ENCODE data around the gene POLG2. TPM values are rescaled to one million over a fixed set of nuclear protein-coding genes. Genes with fewer than 3 reads are reported as not detected.
"Not testable (repeated sequence)": the region's sequence is repeated elsewhere in the genome, so short reads cannot be mapped to it uniquely, and the experiment has no call there.

POLG2 gene
- total RNA-seq, 2 experiments from 2014 or later: 36.6 to 37.5 TPM

DNA sequence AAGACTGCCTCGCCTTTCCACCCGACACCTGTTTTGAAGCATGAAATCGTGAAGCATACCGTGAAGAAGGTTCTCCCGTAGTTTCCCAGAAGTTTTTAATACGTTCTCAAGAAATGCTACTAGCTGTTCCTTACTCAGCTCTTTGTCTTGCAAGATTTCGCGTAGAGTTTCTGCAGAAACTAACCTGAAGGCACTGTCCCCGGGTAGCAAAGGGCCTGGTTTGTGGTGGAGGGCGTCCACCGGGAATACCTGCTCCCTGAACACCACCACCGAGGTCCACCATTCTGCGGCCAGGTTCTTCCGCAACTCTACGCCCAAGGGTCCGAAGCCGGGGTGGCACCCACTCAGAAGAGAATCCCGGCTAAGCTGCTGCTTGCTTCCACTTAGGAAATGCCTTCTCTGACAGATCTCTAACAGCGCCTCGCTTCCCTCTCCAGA is 487 bp downstream of the POLG2 start:
- Mint-ChIP-seq H3K9me3 (no peaks in the 10 kb centered on the region), H3K27ac (peak overlapping the region; percentile 98), H3K27me3 (no peaks in the 10 kb centered on the region), H3K4me1 (peaks cover 74% of the 10 kb centered on the region), H3K36me3 (ENCODE audit: low read depth) (peaks cover 63% of the 10 kb centered on the region), H3K4me3 (peak overlapping the region; percentile 99)
- DNase-seq: no peak
- ChIA-PET POLR2A (interaction anchor here (0.6 to 1.5 kb wide), 4 partner anchors 9 to 93 kb away, joined by 3 to 15 read pairs (median 6); partner anchors contain the start of genes CEP95 and DDX5), CTCF (interaction anchor here (0.6 to 2.0 kb wide), 6 partner anchors 9 to 996 kb away, joined by 3 to 13 read pairs (median 4); partner anchors contain the start of genes CEP95, DDX5 and PRR29)

DNA sequence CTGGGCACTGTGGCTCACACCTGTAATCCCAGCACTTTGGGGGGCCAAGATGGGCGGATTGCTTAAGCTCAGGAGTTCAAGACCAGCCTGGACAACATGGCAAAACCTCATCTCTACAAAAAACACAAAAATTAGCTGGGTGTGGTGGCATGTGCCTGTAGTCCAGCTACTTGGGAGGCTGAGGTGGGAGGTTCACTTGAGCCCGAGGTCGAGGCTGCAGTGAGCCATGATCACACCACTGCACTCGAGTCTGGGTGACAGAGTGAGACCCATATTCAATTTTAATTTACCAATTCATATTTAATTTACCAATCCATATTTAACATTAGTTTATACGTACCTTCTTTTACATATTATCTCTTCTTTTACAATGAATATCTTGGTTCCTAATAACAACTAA is 1.6 kb downstream of the POLG2 start:
- H3K9me3 Mint-ChIP-seq, DNase-seq, H3K27ac Mint-ChIP-seq, H3K27me3 Mint-ChIP-seq: not testable (repeated sequence)
- ChIA-PET CTCF (interaction anchor here (2.0 kb wide), 1 partner anchor 75 kb away, joined by 13 read pairs; no protein-coding TSS in a partner anchor), POLR2A (interaction anchor here (0.6 to 1.5 kb wide), 2 partner anchors 75 to 415 kb away, joined by 4 read pairs; no protein-coding TSS in a partner anchor)
- Mint-ChIP-seq H3K4me3 (peak overlapping the region; percentile 99), H3K4me1 (peaks cover 67% of the 10 kb centered on the region), H3K36me3 (ENCODE audit: low read depth) (peaks cover 59% of the 10 kb centered on the region)

DNA sequence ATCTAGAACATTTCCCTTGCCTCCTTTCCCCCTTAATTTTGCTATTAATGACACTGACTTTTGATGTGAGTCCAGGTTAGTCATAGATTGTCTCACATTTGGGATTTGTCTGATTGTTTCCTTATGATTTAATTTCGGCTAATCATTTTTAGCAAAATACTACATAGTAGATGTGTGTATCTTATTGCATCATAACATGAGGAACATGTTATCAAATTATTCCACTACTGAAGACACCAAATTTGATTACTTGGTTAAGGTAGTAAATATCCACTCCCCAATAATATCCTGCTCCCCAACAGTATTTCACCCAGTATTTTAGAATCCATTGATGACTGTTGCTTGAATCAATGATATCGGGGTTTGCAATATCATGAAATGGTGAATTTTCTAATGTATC is 2.7 kb downstream of the POLG2 start:
- H3K36me3 Mint-ChIP-seq (ENCODE audit: low read depth): peaks cover 52% of the 10 kb centered on the region
- no peaks in the 10 kb centered on the region for H3K9me3 Mint-ChIP-seq
- peak overlapping the region; percentile 99 for H3K4me3 Mint-ChIP-seq
- peaks cover 57% of the 10 kb centered on the region for H3K4me1 Mint-ChIP-seq
- H3K27ac Mint-ChIP-seq: peak overlapping the region; percentile 62
- ChIA-PET CTCF (interaction anchor here (1.0 to 1.2 kb wide), 2 partner anchors 14 to 75 kb away, joined by 4 to 5 read pairs; no protein-coding TSS in a partner anchor), POLR2A (no interaction called here)
- no peaks in the 10 kb centered on the region for H3K27me3 Mint-ChIP-seq
- DNase-seq: no peak

DNA sequence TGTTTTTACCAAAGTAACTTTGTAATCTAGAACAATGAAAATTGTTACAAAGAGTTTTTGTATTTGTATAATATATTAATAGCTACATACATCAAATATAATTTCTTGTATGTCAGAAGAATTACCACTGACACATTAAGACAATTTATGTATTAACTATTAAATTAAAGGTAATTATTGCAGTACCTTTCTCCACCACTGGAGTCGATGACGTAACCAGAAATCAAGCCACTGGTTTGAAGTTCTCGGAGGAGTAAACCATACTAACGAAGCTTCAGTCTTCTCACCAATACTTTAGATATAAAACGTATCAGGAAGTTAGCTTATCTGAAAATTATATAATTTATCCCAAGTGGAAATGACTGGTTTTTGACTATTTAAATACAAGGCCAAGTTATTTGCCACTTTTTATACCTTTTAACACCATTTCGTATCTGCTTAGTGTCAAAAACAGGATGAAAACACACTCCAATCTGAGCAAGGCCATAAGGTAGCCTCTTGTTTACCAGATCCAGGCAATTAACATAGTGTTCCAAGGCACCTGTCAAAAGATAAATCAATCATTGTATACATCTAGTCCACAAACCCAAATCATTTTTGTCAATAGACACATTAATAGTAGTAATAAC is 4.3 kb downstream of the POLG2 start:
- H3K27ac Mint-ChIP-seq: peak overlapping the region; percentile 57
- no peaks in the 10 kb centered on the region for H3K9me3 Mint-ChIP-seq
- peaks cover 45% of the 10 kb centered on the region for H3K36me3 Mint-ChIP-seq (ENCODE audit: low read depth)
- H3K4me3 Mint-ChIP-seq: no peak overlapping the region
- peaks cover 43% of the 10 kb centered on the region for H3K4me1 Mint-ChIP-seq
- peak; percentile 50 for DNase-seq
- H3K27me3 Mint-ChIP-seq: no peaks in the 10 kb centered on the region
- CTCF ChIA-PET: interaction anchor here (0.7 to 5.7 kb wide), 16 partner anchors 9 to 590 kb away, joined by 3 to 73 read pairs (median 3); partner anchors contain the start of genes CEP95 and DDX5
- POLR2A ChIA-PET: interaction anchor here (0.6 kb wide), 1 partner anchor 10 kb away, joined by 3 read pairs; no protein-coding TSS in a partner anchor

DNA sequence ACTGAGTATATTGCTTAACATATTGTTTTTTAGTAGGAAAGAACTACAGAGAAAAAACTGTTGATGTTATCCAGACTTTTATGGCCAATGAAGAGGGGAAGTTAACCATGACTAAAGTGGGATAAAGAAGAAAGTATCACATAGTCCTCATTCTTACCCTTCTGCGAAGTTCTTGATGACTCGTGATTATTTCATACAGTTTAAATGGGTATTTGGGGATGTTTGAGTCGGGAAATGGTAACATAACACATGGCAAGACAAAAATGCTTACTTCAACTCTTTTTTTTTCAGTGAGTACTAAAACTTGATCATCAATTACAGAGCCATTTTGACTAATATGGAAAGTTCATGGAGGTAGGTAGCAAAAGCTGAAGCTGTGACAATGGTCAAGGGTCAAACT is 4.9 kb downstream of the POLG2 start:
- peaks cover 42% of the 10 kb centered on the region for H3K36me3 Mint-ChIP-seq (ENCODE audit: low read depth)
- no peak for DNase-seq
- POLR2A ChIA-PET: no interaction called here
- H3K27me3 Mint-ChIP-seq: no peaks in the 10 kb centered on the region
- no peak overlapping the region for H3K27ac Mint-ChIP-seq
- peaks cover 37% of the 10 kb centered on the region for H3K4me1 Mint-ChIP-seq
- no peak overlapping the region for H3K4me3 Mint-ChIP-seq
- H3K9me3 Mint-ChIP-seq: no peaks in the 10 kb centered on the region
- CTCF ChIA-PET: interaction anchor here (0.7 to 5.7 kb wide), 13 partner anchors 8 to 226 kb away, joined by 3 to 73 read pairs (median 3); partner anchors contain the start of genes CEP95 and DDX5

DNA sequence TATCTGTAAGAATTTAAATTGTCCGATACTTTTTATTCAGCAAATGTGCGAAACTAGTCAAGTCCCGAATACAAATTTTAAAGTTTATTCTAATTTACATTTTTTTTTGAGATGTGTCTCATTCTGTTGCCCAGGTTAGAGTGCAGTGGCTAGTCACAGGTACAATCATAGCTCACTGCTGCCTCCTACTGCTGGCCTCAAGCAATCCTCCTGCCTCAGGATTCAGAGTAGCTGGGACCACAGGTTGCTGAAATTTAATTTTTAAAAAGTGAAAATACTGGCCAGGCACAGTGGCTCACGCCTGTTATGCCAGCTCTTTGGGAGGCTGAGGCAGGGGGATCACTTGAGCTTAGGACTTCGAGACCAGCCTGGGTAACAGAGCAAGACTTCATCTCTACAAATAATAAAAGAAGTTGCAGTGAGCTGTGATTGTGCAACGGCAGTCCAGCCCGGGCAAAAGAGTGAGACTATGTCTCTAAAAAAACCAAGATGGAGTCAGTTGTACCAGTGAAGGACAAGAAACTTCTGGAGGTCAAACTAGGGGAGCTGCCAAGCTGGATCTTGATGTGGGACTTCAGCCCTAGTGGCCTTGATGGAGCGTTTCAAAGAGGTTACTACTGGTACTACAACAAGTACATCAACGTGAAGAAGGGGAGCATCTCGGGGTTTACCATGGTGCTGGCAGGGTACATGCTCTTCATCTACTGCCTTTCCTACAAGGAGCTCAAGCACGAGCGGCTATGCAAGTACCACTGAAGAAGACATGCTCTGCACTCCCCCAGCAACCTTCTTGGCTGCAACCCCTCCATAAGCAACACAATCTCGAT is 5.6 kb downstream of the POLG2 start:
- H3K27ac Mint-ChIP-seq: no peak overlapping the region
- peaks cover 37% of the 10 kb centered on the region for H3K4me1 Mint-ChIP-seq
- DNase-seq: peak; percentile 75
- no peak overlapping the region for H3K4me3 Mint-ChIP-seq
- no peaks in the 10 kb centered on the region for H3K9me3 Mint-ChIP-seq
- H3K36me3 Mint-ChIP-seq (ENCODE audit: low read depth): peaks cover 40% of the 10 kb centered on the region
- POLR2A ChIA-PET: interaction anchor here (0.8 kb wide), 1 partner anchor 70 kb away, joined by 4 read pairs; no protein-coding TSS in a partner anchor
- CTCF ChIA-PET: interaction anchor here (0.6 to 5.7 kb wide), 27 partner anchors 9 to 227 kb away, joined by 3 to 73 read pairs (median 4); partner anchors contain the start of genes CEP95 and DDX5
- no peaks in the 10 kb centered on the region for H3K27me3 Mint-ChIP-seq

DNA sequence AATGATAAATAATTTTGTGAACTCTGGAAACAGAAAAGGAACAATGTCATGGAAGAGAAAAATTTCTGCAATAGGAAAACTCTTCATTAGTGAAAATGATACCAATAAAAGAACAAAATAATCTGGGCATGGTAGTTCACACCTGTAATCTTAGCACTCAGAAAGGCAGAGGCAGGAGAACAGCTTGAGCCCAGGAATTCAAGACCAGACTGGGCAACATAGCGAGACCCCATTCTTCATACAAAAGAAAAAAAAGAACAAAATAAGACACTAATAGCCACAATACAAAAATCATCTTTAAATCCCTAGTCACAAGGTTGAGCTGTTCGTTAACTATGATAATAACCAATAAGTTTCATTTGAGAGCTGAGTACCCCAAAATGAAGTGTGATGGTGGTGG is 8.6 kb downstream of the POLG2 start:
- ChIA-PET POLR2A (no interaction called here), CTCF (interaction anchor here (5.7 kb wide), 1 partner anchor 69 kb away, joined by 73 read pairs; no protein-coding TSS in a partner anchor)
- Mint-ChIP-seq H3K27me3 (no peaks in the 10 kb centered on the region), H3K36me3 (ENCODE audit: low read depth) (peaks cover 47% of the 10 kb centered on the region), H3K9me3 (no peaks in the 10 kb centered on the region), H3K4me3 (no peak overlapping the region), H3K4me1 (peaks cover 25% of the 10 kb centered on the region), H3K27ac (no peak overlapping the region)
- no peak for DNase-seq

DNA sequence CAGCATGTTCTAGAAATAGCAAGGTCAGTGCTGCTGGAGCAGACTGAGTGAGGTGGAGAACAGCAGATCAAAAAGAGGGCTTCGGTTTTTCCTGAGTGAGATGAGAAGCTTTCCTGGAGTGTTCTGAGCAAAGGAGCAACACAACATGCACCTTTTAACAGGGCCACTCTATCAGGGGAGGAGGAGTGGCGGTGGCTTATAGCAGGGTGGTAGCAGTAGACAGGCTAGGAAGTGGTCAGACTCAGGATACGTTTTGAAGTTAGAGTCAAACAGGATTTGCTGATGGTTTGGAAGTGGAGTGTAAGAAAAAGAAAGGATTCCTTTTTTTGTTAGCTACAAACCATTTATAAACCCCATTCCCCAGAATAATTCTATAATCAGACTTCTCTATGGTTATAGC is 12.5 kb downstream of the POLG2 start:
- peaks cover 13% of the 10 kb centered on the region for H3K4me1 Mint-ChIP-seq
- H3K4me3 Mint-ChIP-seq: no peak overlapping the region
- ChIA-PET CTCF (interaction anchor here (0.8 kb wide), 1 partner anchor 13 kb away, joined by 3 read pairs; the partner anchor contains the start of gene POLG2), POLR2A (no interaction called here)
- H3K36me3 Mint-ChIP-seq (ENCODE audit: low read depth): peaks cover 37% of the 10 kb centered on the region
- no peaks in the 10 kb centered on the region for H3K9me3 Mint-ChIP-seq
- peak overlapping the region; percentile 72 for H3K27ac Mint-ChIP-seq
- H3K27me3 Mint-ChIP-seq: no peaks in the 10 kb centered on the region
- no peak for DNase-seq

DNA sequence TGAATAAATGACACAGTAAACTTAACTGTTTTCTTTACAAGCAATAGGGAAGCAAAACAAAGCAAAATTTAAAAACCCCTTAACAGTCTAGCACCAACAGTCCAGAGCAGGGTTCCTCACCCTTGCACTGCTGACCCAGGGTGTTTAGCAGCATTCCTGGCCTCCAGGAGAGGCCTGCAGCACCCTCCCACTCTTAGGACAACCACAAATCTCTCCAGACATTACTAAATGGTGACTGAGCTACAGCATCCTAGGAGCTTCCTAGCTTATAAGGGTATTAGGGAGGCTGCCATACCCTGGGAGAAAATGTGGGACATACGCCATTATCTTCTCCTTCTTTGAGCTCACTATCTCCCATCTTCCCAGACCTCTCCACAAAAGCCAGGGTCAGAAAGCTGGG is 15.9 kb downstream of the POLG2 start:
- no peaks in the 10 kb centered on the region for H3K27me3 Mint-ChIP-seq
- ChIA-PET POLR2A (no interaction called here), CTCF (interaction anchor here (0.9 to 1.4 kb wide), 2 partner anchors 10 to 29 kb away, joined by 3 to 5 read pairs; no protein-coding TSS in a partner anchor)
- H3K27ac Mint-ChIP-seq: no peak overlapping the region
- H3K4me3 Mint-ChIP-seq: no peak overlapping the region
- peaks cover 13% of the 10 kb centered on the region for H3K4me1 Mint-ChIP-seq
- DNase-seq: no peak
- H3K9me3 Mint-ChIP-seq: no peaks in the 10 kb centered on the region
- peaks cover 32% of the 10 kb centered on the region for H3K36me3 Mint-ChIP-seq (ENCODE audit: low read depth)

DNA sequence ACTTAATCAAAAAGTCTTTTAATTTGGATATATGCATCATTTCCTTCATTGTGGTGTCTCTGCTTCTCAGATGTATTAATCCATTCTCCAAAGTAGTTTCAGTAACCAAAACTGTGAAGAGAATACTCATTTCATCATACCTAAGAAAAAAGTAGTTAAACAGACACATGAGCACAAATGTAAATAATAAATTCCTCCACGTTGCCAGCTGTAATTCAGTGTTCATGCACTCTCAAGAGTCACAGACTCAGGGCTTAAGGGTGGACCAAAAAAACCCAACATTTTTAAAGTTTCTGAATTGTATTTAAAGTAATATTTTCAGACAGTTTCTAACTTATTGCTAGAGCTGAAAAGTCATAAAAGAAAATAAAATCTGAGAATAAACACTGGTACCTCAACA is 19.0 kb downstream of the POLG2 start:
- H3K4me3 Mint-ChIP-seq: no peak overlapping the region
- H3K4me1 Mint-ChIP-seq: no peaks in the 10 kb centered on the region
- H3K36me3 Mint-ChIP-seq (ENCODE audit: low read depth): peaks cover 10% of the 10 kb centered on the region
- H3K27ac Mint-ChIP-seq: no peak overlapping the region
- CTCF ChIA-PET: interaction anchor here (0.7 to 2.4 kb wide), 3 partner anchors 8 to 58 kb away, joined by 3 to 16 read pairs (median 4); no protein-coding TSS in a partner anchor
- no peaks in the 10 kb centered on the region for H3K9me3 Mint-ChIP-seq
- DNase-seq: no peak
- H3K27me3 Mint-ChIP-seq: no peaks in the 10 kb centered on the region
- POLR2A ChIA-PET: no interaction called here

DNA sequence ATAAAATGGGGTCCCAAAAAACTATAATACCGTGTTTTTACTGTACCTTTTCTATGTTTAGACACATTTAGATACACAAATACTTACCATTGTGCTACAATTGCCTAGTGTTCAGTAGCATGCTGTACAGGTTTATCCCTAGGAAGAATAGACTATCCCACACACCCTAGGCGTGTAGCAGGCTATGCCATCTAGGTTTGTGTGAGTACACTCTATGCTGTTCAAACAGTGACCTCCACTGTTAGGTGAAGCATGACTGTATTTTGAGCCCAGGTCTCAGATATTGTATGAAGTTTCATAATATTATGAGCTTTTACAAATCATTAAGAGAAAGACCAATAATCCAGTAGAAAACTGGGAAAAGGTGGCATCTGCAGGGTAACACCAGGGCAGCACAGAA is 24.3 kb downstream of the POLG2 start:
- CTCF ChIA-PET: no interaction called here
- H3K4me1 Mint-ChIP-seq: no peaks in the 10 kb centered on the region
- POLR2A ChIA-PET: no interaction called here

DNA sequence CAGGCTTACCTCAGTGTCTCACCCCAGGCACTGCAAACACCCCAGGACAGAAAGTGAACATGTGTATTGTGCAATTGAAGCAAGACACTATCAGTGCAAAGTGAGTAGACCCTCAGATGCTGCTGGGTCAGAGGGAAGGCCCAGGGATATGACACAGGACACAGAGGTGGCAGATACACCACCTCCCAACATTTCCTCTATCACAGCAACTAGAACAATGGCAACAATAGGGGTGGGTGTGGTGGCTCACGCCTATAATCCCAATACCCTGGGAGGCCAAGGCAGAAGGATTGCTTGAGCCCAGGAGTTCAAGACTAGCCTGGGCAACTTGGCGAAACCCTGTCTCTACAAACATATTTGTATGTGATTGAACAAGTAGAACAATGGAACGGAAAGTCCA is 25.4 kb downstream of the POLG2 start:
- Mint-ChIP-seq H3K27me3 (no peaks in the 10 kb centered on the region), H3K36me3 (ENCODE audit: low read depth) (no peaks in the 10 kb centered on the region), H3K4me3 (no peak overlapping the region), H3K4me1 (peaks cover 2% of the 10 kb centered on the region), H3K9me3 (no peaks in the 10 kb centered on the region), H3K27ac (no peak overlapping the region)
- CTCF ChIA-PET: no interaction called here
- DNase-seq: no peak
- POLR2A ChIA-PET: no interaction called here

More for the DNA sequence above, 24.3 kb downstream of the POLG2 start:
- H3K27ac Mint-ChIP-seq: no peak overlapping the region
- H3K4me3 Mint-ChIP-seq: no peak overlapping the region
- H3K27me3 Mint-ChIP-seq: no peaks in the 10 kb centered on the region
- peaks cover 4% of the 10 kb centered on the region for H3K36me3 Mint-ChIP-seq (ENCODE audit: low read depth)
- no peak for DNase-seq
- no peaks in the 10 kb centered on the region for H3K9me3 Mint-ChIP-seq

Data from activated CD4-positive, alpha-beta T cell treated with anti-CD3 and anti-CD28 coated beads, Interleukin-2, amount 10 ng/mL, durations not matched to agents 7 days and 5 days (primary cell).